ENCODE results near the gene HINT1.
"Not testable (repeated sequence)": the region's sequence is repeated elsewhere in the genome, so short reads cannot be mapped to it uniquely, and the experiment has no call there.

DNA sequence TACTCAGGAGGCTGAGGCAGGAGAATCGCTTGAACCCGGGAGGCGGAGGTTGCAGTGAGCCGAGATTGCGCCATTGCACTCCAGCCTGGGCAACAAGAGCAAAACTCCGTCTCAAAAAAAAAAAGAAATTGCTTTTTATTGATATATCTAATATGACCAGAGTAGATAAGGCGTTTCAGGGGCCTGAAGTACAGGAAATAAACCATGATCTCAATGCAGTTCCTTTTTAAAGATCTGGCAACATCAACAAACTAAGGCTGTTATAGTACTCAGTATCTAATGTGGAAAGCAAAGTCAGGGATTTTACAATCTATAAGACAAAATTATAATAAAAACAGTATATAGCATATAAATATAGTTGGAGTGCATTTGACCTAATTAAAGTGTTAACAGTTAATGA lies 28.8 kb upstream of the HINT1 start:
- not testable (repeated sequence) for TF ChIP-seq SMC3 (conservative IDR thresholded peaks at IDR 0.05; ENCODE audit: poor library complexity); TAF1 (IDR thresholded peaks at IDR 0.05; ENCODE audit: low read depth); POLR2AphosphoS5 (IDR thresholded peaks at IDR 0.05); EP300 (conservative IDR thresholded peaks at IDR 0.05; ENCODE audit: poor library complexity, severe bottlenecking); EZH2 (IDR thresholded peaks at IDR 0.05; ENCODE audit: borderline replicate concordance, insufficient read depth, low read length, poor library complexity, severe bottlenecking)
- TF ChIP-seq, protein P1, sequence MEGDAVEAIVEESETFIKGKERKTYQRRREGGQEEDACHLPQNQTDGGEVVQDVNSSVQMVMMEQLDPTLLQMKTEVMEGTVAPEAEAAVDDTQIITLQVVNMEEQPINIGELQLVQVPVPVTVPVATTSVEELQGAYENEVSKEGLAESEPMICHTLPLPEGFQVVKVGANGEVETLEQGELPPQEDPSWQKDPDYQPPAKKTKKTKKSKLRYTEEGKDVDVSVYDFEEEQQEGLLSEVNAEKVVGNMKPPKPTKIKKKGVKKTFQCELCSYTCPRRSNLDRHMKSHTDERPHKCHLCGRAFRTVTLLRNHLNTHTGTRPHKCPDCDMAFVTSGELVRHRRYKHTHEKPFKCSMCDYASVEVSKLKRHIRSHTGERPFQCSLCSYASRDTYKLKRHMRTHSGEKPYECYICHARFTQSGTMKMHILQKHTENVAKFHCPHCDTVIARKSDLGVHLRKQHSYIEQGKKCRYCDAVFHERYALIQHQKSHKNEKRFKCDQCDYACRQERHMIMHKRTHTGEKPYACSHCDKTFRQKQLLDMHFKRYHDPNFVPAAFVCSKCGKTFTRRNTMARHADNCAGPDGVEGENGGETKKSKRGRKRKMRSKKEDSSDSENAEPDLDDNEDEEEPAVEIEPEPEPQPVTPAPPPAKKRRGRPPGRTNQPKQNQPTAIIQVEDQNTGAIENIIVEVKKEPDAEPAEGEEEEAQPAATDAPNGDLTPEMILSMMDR (IDR thresholded peaks at IDR 0.05; ENCODE audit: poor library complexity, severe bottlenecking), result not testable (repeated sequence)
